Measurements from ENCODE around the gene PPP2R2B. TPM values are rescaled to one million over a fixed set of nuclear protein-coding genes. Genes with fewer than 3 reads are reported as not detected.

Gene PPP2R2B
- polyA plus RNA-seq, 2 of the 4 experiments (the other 2 are of a cell fraction) = not detected

- TF ChIP-seq JUNB (IDR thresholded peaks at IDR 0.05) (no peak), BCL3 (IDR thresholded peaks at IDR 0.05) (no peak)
These were observed 122.8 kb downstream of the PPP2R2B start (continued) for GRCh38 chr5:146755793-146756192.

GRCh38 chr5:146754621-146755020 is 123.9 kb downstream of the PPP2R2B start:
- POLR2A ChIA-PET = no interaction called here
- Histone ChIP-seq H3K27ac (no peak overlapping the region), H3K9me3 (no peaks in the 10 kb centered on the region), H3K4me3 (no peak overlapping the region), H3K4me1 (no peaks in the 10 kb centered on the region), H3K4me2 (no peak overlapping the region)
- DNase-seq (ENCODE audit: low read depth in 1 of 2, low spot score in 1 of 2) (no peak), FAIRE-seq (no peak), ATAC-seq (no peak)
- TF ChIP-seq POLR2AphosphoS2 (conservative IDR thresholded peaks at IDR 0.05; ENCODE audit: low read length) (no peak), RARB (CRISPR knock-in tag; IDR thresholded peaks at IDR 0.05) (no peak), HOXB13 (CRISPR knock-in tag; IDR thresholded peaks at IDR 0.05; ENCODE audit: low read depth) (no peak), MAFK (IDR thresholded peaks at IDR 0.05; ENCODE audit: partially characterized antibody) (no peak), ZFP36 (IDR thresholded peaks at IDR 0.05; ENCODE audit: borderline replicate concordance, partially characterized antibody) (no peak), FOXS1 (CRISPR knock-in tag; IDR thresholded peaks at IDR 0.05) (no peak), NR3C1 (IDR thresholded peaks at IDR 0.05) (no peak), EP300 (IDR thresholded peaks at IDR 0.05) (no peak), TP53 (CRISPR knock-in tag; IDR thresholded peaks at IDR 0.05) (no peak), GATA3 (IDR thresholded peaks at IDR 0.05; ENCODE audit: borderline replicate concordance) (no peak), MYC (IDR thresholded peaks at IDR 0.05; ENCODE audit: borderline replicate concordance, low read length) (no peak), RNF2 (IDR thresholded peaks at IDR 0.05; ENCODE audit: borderline replicate concordance, low read depth) (no peak), SREBF2 (IDR thresholded peaks at IDR 0.05) (no peak)
- CTCF ChIA-PET = no interaction called here

GRCh38 chr5:146753641-146754040 is 124.9 kb downstream of the PPP2R2B start:
- TF ChIP-seq ESRRA (IDR thresholded peaks at IDR 0.05; ENCODE audit: borderline replicate concordance, low read length) = no peak
- no peak for TF ChIP-seq EHF (CRISPR knock-in tag; IDR thresholded peaks at IDR 0.05)
- TF ChIP-seq ATOH8 (CRISPR knock-in tag; IDR thresholded peaks at IDR 0.05; ENCODE audit: low read depth) = no peak
- TF ChIP-seq NPAS2 (CRISPR knock-in tag; IDR thresholded peaks at IDR 0.05; ENCODE audit: borderline replicate concordance) = no peak
- TF ChIP-seq NFE2L2 (conservative IDR thresholded peaks at IDR 0.05; ENCODE audit: low read length) = no peak
- no peak for TF ChIP-seq RNF2 (IDR thresholded peaks at IDR 0.05; ENCODE audit: borderline replicate concordance, low read depth)
- TF ChIP-seq BHLHE40 (IDR thresholded peaks at IDR 0.05; ENCODE audit: low read depth, low read length) = no peak
- TF ChIP-seq MYC (IDR thresholded peaks at IDR 0.05; ENCODE audit: borderline replicate concordance, low read length) = no peak
- no peak for TF ChIP-seq HES2 (IDR thresholded peaks at IDR 0.05)
- TF ChIP-seq CBX8 (IDR thresholded peaks at IDR 0.05) = no peak
- ChIA-PET CTCF (no interaction called here), POLR2A (no interaction called here)
- 0 out of 3 replicates have a peak, but pooled peaks cover under 1% of the 10 kb centered on the region for H3K9me3 ChIP-seq
- H3K27ac ChIP-seq = no peak overlapping the region
- DNase-seq (ENCODE audit: low read depth in 1 of 2, low spot score in 1 of 2) (no peak), ATAC-seq (no peak), FAIRE-seq (no peak)
- 11% methylated on average over 2 of the region's 2 CpGs for WGBS (ENCODE audit: missing lambda C conversion rate)
- no peak overlapping the region for H3K4me2 ChIP-seq
- H3K4me1 ChIP-seq = no peaks in the 10 kb centered on the region
- H3K4me3 ChIP-seq = no peak overlapping the region
